A673 (cell line): ENCODE measurements around the gene MCUB. TPM values are rescaled to one million over a fixed set of nuclear protein-coding genes. Genes with fewer than 3 reads are reported as not detected.
"Not testable (repeated sequence)": the region's sequence is repeated elsewhere in the genome, so short reads cannot be mapped to it uniquely, and the experiment has no call there.

Experiments
- BruUV-seq: library from RNA; stranded (reverse); fragments of 400-500 nt; replicated peaks from 2 replicates; lab custom pipeline; 2021; lab: Mats Ljungman, UMichigan
- CTCF ChIA-PET: fragments of 300-600 bp; sonication (Branson Sonifier 250); formaldehyde crosslinking; loops from one replicate; lab custom pipeline; 2022; ENCODE audit warnings: antibody characterized with exemption; lab: Charles Lee
- POLR2A ChIA-PET: fragments of 300-600 bp; sonication (Branson Sonifier 250); formaldehyde crosslinking; loops from one replicate; lab custom pipeline; 2022; ENCODE audit warnings: antibody characterized with exemption; ENCODE audit not compliant: low non-redundant PET; lab: Charles Lee
- DNase-seq: peaks from one replicate; pipeline ENCODE4 v3.0.0-alpha.2; 2015; ENCODE audit warnings: low spot score
- H3K27ac ChIP-seq: fragments of 200-600 bp; sonication (generic); 2 replicates; pipeline ENCODE4 v1.5.1; 2016; ENCODE audit warnings: mixed run types, low read depth, mild to moderate bottlenecking, mixed read lengths, antibody characterized with exemption, low read length; ENCODE audit not compliant: poor library complexity, severe bottlenecking
- H3K27me3 ChIP-seq: fragments of 200-600 bp; sonication (generic); replicated peaks from 2 replicates; pipeline ENCODE4 v1.6.1; 2017; ENCODE audit warnings: mixed run types, low read depth, mild to moderate bottlenecking, mixed read lengths, antibody characterized with exemption, low read length; ENCODE audit not compliant: insufficient read depth, poor library complexity
- H3K36me3 ChIP-seq: fragments of 200-600 bp; sonication (generic); 2 replicates; pipeline ENCODE4 v1.6.1; 2016; ENCODE audit warnings: mixed run types, mild to moderate bottlenecking, mixed read lengths, antibody characterized with exemption, low read length; ENCODE audit not compliant: insufficient read depth, poor library complexity, severe bottlenecking
- H3K4me1 ChIP-seq: fragments of 200-600 bp; sonication (generic); 2 replicates; pipeline ENCODE4 v1.6.1; 2017; ENCODE audit warnings: mixed run types, mild to moderate bottlenecking, mixed read lengths, antibody characterized with exemption, low read length; ENCODE audit not compliant: insufficient read depth, poor library complexity, severe bottlenecking
- H3K4me3 ChIP-seq: fragments of 200-600 bp; sonication (generic); 2 replicates; pipeline ENCODE4 v1.5.1; 2016; ENCODE audit warnings: low read depth, mixed run types, mild to moderate bottlenecking, mixed read lengths, low read length; ENCODE audit not compliant: poor library complexity, severe bottlenecking
- H3K9me3 ChIP-seq: fragments of 200-600 bp; sonication (generic); 2 replicates; pipeline ENCODE4 v1.6.1; 2016; ENCODE audit warnings: mixed run types, low read depth, mild to moderate bottlenecking, mixed read lengths, antibody characterized with exemption, low read length; ENCODE audit not compliant: poor library complexity, severe bottlenecking
- EZH2 ChIP-seq: fragments of 200-600 bp; sonication (generic); IDR thresholded peaks from 2 replicates; pipeline ENCODE4 v1.6.1; 2017; ENCODE audit warnings: borderline replicate concordance, low read depth, mild to moderate bottlenecking, mixed read lengths, antibody characterized with exemption, low read length; ENCODE audit not compliant: poor library complexity, severe bottlenecking
- intact Hi-C: fragments of 100-400 bp; cut with micrococcal nuclease; formaldehyde crosslinking; loops from one replicate; pipeline ENCODE4 v1.10.0; 2022; ENCODE audit not compliant: unreplicated experiment
- total RNA-seq: library from RNA; stranded (reverse); gene quantifications from 2 replicates; pipeline ENCODE4 v1.2.3, GENCODE V29; 2021
- TF ChIP-seq, protein P1 (sequence below): fragments of 300-800, 200-600 bp; sonication (generic); conservative IDR thresholded peaks from 2 replicates; pipeline ENCODE4 v1.5.1; 2017; ENCODE audit warnings: low read depth, mild to moderate bottlenecking, antibody characterized with exemption, low read length, moderate library complexity, mixed read lengths

MCUB gene
- total RNA-seq, 1 experiment from 2014 or later: 30.0 TPM

DNA sequence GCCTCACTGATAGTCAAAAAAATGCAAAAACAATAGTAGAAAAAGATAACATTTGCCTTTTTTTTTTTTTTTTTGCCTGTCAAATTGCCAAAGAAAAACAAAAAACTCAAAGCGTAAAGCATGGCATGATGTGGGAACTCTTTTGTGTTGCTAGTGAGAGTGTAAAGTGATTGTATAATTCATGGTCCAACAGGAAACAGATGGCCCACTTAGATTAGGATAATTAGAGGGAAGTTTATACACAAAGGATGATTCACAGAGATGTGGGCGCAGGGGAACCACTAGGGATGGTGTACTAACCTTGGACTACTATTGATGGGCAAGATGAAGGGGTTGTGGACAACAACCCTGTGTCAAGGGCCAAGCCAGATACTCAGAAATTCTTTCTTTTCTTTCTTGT is 16.4 kb downstream of the MCUB start:
- TF ChIP-seq, protein P1, sequence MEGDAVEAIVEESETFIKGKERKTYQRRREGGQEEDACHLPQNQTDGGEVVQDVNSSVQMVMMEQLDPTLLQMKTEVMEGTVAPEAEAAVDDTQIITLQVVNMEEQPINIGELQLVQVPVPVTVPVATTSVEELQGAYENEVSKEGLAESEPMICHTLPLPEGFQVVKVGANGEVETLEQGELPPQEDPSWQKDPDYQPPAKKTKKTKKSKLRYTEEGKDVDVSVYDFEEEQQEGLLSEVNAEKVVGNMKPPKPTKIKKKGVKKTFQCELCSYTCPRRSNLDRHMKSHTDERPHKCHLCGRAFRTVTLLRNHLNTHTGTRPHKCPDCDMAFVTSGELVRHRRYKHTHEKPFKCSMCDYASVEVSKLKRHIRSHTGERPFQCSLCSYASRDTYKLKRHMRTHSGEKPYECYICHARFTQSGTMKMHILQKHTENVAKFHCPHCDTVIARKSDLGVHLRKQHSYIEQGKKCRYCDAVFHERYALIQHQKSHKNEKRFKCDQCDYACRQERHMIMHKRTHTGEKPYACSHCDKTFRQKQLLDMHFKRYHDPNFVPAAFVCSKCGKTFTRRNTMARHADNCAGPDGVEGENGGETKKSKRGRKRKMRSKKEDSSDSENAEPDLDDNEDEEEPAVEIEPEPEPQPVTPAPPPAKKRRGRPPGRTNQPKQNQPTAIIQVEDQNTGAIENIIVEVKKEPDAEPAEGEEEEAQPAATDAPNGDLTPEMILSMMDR: no peak
- TF ChIP-seq EZH2: no peak
- Histone ChIP-seq H3K4me3 (no peak overlapping the region), H3K27me3 (no peaks in the 10 kb centered on the region), H3K36me3 (no peaks in the 10 kb centered on the region), H3K9me3 (no peaks in the 10 kb centered on the region), H3K27ac (peak overlapping the region; percentile 70), H3K4me1 (peaks cover 27% of the 10 kb centered on the region)
- intact Hi-C loops: no loop called here
- ChIA-PET CTCF (no interaction called here), POLR2A (no interaction called here)
- peak; percentile 96 for DNase-seq
- BruUV-seq: no TSS peak

DNA sequence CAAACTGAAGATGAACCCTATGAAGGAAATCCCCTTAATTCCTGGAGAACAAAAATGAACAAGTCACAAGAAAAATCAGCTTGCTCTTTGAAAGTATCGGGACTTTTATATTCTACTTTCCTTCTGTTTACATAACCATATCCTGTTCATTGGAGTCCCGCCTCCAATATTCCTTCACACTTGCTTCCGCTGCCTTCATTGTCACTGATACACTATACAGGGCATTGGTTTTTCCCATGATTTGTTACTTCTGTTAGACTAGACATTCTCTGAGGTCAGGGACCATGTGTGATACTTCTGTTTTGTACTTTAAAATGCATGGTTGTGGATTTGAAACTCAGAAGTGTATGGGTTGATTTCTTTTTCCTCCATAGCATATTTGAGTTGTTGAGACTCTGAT is 18.8 kb downstream of the MCUB start:
- no peak for TF ChIP-seq EZH2
- TF ChIP-seq, protein P1: no peak
- CTCF ChIA-PET: no interaction called here

DNA sequence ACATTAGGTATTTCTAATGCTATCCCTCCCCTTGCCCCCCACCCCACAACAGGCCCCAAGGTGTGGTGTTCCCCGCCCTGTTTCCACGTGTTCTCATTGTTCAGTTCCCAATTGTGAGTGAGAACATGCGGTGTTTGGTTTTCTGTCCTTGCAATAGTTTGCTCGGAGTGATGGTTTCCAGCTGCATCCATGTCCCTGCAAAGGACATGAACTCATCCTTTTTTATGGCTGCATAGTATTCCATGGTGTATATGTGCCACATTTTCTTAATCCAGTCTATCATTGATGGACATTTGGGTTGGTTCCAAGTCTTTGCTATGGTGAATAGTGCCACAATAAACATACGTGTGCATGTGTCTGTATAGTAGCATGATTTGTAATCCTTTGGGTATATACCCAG is 20.0 kb downstream of the MCUB start:
- H3K27ac ChIP-seq, H3K36me3 ChIP-seq, H3K9me3 ChIP-seq, H3K4me3 ChIP-seq, DNase-seq, POLR2A ChIA-PET, intact Hi-C loops, BruUV-seq, H3K27me3 ChIP-seq, CTCF ChIA-PET: not testable (repeated sequence)
- peaks cover 21% of the 10 kb centered on the region for H3K4me1 ChIP-seq

More for the DNA sequence above, 18.8 kb downstream of the MCUB start:
- intact Hi-C loops: no loop called here
- DNase-seq: no peak
- Histone ChIP-seq H3K4me1 (peaks cover 27% of the 10 kb centered on the region), H3K4me3 (no peak overlapping the region), H3K9me3 (no peaks in the 10 kb centered on the region), H3K27me3 (no peaks in the 10 kb centered on the region), H3K27ac (no peak overlapping the region), H3K36me3 (no peaks in the 10 kb centered on the region)
- POLR2A ChIA-PET: no interaction called here
- no TSS peak for BruUV-seq

DNA sequence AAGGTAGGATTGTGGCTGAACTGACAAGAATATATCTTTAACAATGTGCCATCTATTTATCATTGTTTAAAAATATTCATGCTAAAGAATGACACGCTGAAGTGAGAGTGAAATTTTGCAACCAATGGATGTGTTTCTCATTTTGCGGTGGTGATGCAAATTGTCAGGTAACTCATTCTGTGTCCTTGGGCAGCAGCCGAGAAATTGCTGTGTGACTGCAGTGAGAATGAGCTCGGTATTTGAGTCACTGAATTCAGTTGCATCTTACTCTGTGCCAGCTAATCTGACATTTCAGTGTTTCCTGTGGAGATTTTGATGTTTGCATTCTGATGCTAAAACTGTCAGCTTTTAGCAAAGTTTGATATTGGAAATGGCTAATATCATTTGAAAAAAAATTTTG is 28.1 kb downstream of the MCUB start:
- Histone ChIP-seq H3K27ac (no peak overlapping the region), H3K4me3 (no peak overlapping the region), H3K9me3 (no peaks in the 10 kb centered on the region), H3K27me3 (no peaks in the 10 kb centered on the region), H3K36me3 (no peaks in the 10 kb centered on the region), H3K4me1 (no peaks in the 10 kb centered on the region)
- intact Hi-C loops: no loop called here
- DNase-seq: no peak
- POLR2A ChIA-PET: no interaction called here
- TF ChIP-seq, protein P1: no peak
- no peak for TF ChIP-seq EZH2
- BruUV-seq: no TSS peak
- CTCF ChIA-PET: no interaction called here
